Erythroblast (primary cell): ENCODE data around the gene AP4M1.

Experiments
- DNase-seq, 2 experiments: peaks; one replicate each; lab custom pipeline; 2025; lab: John Stamatoyannopoulos, UW
- GATA1 ChIP-seq: IDR thresholded peaks from 2 replicates; pipeline ENCODE4 v1.6.1; 2011; ENCODE audit warnings: low read depth, mild to moderate bottlenecking, control low read depth, low read length, moderate library complexity
- POLR2A ChIP-seq: IDR thresholded peaks from 2 replicates; pipeline ENCODE4 v1.6.1; 2011; ENCODE audit warnings: mild to moderate bottlenecking, low read length

AP4M1 gene

DNA sequence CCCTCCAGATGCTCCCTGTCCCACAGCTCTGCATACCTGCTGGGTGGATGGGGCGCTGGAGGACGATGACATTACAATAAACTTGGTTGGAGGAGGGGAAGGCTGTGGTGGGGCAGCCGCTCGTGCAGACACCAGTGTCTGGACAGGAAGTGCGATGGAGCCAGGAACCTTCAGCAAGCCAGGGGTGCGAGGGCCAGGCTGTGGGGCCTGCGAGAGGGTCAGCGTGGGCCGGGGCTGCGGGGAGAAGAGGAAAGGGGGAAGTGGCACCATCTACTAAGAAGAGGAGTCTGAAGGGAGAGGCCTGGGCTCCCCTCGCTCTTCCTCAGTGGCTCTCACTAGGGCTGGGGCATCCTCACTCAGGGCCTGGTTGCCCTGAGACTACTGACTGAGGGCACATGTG is 6.4 kb downstream of the AP4M1 start:
- DNase-seq: no peak
- TF ChIP-seq GATA1 (no peak), POLR2A (no peak)

DNA sequence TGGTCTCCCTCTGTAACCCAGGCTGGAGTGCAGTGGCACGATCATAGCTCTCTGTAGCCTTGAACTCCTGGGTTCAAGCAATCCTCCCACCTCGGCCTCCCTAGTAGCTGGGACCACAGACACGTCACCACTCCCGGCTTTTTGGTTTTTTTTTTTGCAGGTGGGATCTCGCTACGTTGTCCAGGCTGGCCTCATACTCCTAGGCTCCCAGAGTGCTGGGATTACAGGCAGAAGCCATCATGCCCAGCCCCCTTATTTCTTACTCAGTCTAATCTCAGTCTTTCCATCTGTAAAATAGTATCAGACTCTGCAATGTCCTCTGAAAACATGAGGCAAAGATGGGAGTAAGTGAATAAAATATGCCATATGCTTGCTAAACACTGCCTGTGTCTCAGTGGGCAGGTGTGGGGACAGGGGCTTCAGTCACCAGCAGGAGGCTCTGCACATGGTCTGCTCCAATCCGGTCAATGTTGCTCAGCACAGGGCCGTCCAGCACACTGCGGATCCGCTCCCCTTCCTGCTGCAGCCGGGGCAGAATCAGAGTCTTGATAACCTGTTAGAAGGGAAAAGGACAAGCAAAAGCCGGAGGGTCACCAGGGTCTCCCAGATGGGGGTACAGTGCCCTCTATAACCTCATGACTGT is 8.2 kb downstream of the AP4M1 start:
- TF ChIP-seq POLR2A (no peak), GATA1 (no peak)
- no peak for DNase-seq

DNA sequence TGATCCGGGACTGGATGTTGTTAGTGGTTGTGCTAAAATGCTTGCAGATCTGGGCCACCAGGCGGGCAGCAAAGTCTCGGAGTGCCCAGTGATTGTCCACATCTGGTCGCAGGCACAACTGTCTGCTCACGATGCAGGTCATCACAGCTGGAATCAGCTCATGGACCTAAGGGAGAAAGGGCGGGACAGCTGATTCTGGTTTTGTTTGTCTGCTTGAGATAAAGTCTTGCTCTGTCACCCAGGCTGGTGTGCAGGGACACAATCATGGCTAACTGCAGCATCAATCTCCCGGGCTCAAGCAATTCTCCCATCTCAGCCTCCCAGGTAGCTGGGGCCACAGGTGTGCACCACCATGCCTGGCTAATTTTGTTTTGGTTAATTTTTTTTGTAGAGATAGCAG is 9.7 kb downstream of the AP4M1 start:
- TF ChIP-seq POLR2A (no peak), GATA1 (no peak)
- peak in 1 of 2 experiments; percentile 63 for DNase-seq

DNA sequence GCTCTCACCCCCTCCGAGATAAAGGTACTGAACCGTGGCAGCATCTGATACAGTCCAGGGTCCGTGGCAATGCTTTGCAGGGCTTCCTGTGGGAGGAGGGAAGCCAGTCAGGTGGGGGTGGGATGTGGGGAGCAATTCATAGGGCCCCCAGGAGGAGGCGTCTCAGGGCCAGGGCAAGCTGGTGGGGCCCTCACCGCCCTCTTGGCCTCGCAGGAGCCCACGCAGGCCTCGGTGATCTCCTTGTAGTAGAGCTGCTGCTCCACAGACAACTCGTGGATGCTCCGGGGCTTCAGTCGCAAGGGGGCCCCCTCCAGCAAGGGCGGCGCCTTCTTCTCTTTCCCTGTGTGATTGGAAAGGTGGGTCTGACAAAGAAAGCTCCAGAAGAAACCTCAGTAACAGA is 10.5 kb downstream of the AP4M1 start:
- TF ChIP-seq GATA1 (no peak), POLR2A (no peak)

DNA sequence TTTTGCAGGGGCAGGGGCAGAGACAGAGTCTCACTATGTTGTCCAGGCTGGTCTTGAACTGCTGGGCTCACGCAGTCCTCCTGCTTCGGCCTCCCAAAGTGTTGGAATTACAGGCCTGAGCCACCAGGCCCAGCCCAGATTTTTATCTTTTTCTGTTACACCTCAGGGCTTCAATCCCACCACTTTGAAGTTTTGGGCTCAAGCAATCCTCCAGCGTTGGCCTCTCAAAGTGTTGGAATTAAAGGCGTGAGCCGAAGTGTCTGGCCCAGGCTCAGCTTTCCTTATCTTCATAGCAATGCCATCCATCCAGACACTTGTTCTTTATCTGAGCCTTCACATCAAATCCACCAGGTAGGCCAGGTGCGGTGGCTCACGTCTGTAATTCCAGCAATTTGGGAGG is 13.6 kb downstream of the AP4M1 start:
- TF ChIP-seq GATA1: no peak
- no peak for TF ChIP-seq POLR2A
- no peak for DNase-seq

More for the DNA sequence above, 10.5 kb downstream of the AP4M1 start:
- no peak for DNase-seq

DNA sequence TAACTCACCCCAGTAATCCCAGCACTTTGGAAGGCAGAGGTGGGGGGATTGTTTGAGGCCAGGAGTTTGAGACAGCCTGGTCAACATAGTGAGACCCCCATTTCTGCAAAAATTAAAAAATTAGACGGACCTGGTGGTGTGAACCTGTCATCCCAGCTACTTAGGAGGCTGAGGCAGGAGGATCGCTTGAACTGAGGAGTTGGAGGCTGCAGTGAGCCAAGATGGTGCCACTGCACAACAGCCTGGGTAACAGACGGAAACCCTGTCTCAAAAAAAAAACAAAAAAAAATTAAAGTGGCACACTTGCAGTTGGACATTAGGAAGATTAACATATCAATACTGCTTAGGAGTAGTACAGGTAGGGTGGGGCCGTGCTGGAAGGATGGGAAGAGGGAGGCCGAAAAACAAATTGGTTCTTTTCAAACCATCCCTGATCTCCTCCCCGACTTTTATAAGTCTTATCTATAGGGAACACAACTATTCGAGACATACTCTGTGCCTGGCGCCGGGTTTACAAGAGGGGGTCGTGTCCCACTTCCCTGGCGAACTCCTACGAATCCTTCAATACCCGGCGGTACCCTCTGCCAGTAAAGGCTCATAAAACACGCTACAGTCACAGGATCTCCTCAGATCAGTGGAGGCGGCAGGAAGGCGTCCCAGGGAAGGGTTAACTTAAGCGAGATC is 17.1 kb downstream of the AP4M1 start:
- TF ChIP-seq POLR2A: no peak
- no peak for TF ChIP-seq GATA1
- DNase-seq: no peak

DNA sequence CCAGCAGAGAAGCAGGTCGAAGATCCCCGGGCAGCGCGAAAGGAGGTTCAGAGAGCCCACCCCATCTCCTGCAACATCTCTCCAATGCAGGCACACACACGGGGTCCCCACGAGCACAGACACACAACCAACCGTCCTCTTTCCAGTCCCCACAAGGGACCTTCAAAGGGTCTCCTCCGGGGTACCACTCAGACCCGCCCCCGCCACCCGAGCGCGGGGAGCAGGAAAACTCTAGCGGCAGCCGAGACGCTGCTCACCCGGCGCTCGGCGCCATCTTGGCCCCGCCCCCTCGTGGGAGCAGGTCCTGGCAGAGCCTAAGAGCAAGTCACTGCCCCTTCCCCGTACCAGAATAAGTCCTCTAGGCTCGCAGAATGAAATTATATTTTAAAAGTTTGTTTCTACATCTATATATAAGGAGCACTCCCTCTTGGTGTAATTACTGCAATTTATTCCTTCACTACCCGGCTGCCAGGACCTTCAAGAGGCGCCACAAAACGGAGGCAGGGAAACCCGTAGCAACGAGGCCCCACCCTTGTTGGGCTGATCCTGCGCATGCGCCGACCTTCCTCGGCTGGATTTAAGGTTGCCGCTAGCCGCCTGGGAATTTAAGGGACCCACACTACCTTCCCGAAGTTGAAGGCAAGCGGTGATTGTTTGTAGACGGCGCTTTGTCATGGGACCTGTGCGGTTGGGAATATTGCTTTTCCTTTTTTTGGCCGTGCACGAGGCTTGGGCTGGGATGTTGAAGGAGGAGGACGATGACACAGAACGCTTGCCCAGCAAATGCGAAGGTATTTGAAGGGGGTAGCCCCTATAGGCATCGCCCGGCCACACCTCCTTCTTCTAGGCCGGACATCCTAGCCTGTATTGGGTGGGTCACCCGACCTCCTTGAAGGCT is 17.9 kb downstream of the AP4M1 start, which contains the start of the genes CNPY4 and TAF6:
CNPY4 (plus strand) TSS at position 563 of the 898 bp plus-strand sequence; CDS start at position 674, 111 bp downstream.
TAF6 (minus strand) TSS at position 287 of the 898 bp plus-strand sequence. CDS start 5,149 bp downstream, outside the sequence.
- DNase-seq: peak; percentile 96 to 98
- peak; percentile 77 for TF ChIP-seq POLR2A
- TF ChIP-seq GATA1: no peak

DNA sequence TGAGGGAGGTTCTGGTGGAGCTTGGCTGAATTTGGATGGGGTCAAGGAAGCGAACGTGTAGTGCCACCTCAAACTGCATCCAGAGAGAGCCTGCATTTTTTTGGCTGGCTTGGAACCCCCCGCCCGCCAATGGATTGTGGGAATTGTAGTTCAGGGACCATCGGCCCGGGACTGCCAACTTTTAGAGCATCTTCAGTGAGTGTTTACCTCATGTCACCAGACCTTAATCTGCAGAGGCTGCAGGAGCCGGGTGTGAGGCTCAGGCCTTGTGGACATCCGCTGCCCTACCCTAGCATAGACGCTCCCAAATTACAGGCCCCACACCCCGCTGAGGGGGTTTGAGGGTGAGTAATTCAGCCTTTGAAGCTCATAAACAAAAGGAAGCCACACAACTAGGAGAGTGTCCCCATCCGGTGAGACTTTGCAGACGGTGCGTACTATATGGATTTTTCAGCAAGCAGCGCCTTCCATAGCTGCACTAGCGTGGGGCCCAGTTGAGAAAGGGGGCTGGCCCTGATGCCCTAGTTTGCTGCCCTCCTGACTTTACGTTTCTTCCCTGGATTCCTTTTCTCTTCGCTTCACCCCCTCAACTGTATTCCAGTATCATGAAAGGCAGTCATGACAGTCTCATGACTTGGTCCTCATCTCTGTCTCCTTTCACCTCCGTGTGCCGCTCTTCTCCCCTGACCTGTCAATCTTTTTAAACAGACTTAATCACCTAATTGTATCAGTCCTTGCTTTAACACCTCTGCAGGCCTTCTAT is 18.7 kb downstream of the AP4M1 start:
- TF ChIP-seq POLR2A: no peak
- peak; percentile 77 to 81 for DNase-seq

DNA sequence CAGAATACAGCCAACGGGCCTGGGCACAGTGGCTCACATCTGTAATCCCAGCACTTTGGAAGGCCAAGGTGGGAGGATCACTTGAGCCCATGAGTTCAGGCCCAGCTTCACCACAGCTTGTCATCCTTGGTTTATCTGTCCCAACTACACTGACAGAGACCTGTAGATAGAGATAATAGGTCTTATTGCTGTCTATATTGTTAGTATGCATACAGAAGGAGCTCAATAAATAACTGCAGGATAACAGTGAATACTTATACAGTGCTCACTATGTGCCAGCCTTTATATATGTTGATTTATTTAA is 19.2 kb downstream of the AP4M1 start:
- no peak for TF ChIP-seq POLR2A
- no peak for TF ChIP-seq GATA1
- peak; percentile 57 to 83 for DNase-seq

DNA sequence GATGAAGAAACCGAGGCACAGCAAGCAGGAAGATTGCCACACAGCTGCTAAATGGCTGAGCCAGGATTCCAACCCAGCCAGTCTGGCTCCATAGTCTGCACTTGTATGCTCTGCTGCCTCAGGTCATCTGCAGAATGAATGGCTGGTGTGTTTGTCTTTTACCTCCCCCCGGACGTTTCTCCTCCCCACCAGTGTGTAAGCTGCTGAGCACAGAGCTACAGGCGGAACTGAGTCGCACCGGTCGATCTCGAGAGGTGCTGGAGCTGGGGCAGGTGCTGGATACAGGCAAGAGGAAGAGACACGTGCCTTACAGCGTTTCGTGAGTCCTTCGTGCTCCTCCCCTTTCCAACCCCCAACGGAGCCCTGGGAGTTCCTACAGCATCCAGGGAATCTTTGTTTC is 20.6 kb downstream of the AP4M1 start:
- TF ChIP-seq GATA1: no peak
- no peak for TF ChIP-seq POLR2A

DNA sequence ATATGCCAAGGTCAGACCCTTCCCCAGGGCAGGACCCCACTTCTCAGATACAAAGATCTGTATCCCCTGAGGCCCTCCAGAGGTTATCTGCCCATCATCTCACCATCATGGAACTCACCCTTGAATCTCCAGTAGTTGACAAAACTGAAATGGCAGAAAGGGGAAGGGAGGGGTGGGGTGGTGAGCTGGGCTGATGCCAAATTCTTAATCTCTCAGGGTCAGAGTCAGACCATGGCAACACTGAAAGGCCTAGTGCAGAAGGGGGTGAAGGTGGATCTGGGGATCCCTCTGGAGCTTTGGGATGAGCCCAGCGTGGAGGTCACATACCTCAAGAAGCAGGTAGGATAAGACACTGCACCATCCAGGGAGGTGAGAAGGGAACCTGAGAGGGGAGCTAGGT is 21.1 kb downstream of the AP4M1 start:
- DNase-seq: peak; percentile 91 to 92

More for the DNA sequence above, 20.6 kb downstream of the AP4M1 start:
- peak in 1 of 2 experiments; percentile 55 for DNase-seq

DNA sequence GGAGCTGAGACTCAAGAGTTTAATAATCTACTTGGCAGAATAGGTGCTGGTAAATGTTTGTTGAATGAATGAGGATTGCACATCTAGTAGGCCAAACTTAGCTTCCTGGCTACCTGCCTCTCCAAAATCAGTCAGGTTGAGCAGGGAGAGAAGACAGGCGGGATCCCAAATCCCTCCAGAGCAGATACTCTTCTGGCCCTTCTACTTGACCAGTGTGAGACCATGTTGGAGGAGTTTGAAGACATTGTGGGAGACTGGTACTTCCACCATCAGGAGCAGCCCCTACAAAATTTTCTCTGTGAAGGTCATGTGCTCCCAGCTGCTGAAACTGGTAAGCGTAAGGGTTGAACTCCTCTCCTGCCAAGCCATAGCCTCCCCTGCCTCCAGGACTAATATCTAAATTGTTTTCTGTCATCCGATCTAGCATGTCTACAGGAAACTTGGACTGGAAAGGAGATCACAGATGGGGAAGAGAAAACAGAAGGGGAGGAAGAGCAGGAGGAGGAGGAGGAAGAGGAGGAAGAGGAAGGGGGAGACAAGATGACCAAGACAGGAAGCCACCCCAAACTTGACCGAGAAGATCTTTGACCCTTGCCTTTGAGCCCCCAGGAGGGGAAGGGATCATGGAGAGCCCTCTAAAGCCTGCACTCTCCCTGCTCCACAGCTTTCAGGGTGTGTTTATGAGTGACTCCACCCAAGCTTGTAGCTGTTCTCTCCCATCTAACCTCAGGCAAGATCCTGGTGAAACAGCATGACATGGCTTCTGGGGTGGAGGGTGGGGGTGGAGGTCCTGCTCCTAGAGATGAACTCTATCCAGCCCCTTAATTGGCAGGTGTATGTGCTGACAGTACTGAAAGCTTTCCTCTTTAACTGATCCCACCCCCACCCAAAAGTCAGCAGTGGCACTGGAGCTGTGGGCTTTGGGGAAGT is 23.1 kb downstream of the AP4M1 start:
- DNase-seq: peak in 1 of 2 experiments; percentile 58
- TF ChIP-seq POLR2A: no peak
- TF ChIP-seq GATA1: no peak

More for the DNA sequence above, 21.1 kb downstream of the AP4M1 start:
- TF ChIP-seq POLR2A: no peak
- TF ChIP-seq GATA1: no peak
